GM21515 (cell line): Measurements from ENCODE around the gene SMAD6.

ENCODE experiments used
- ATAC-seq: cut with Tn5 transposase; IDR thresholded peaks from one replicate; pipeline ENCODE4 v1.9.1; 2021; ENCODE audit not compliant: unreplicated experiment

SMAD6 gene

GRCh38 chr15:66702787-66703539 lies 927 bp downstream of the SMAD6 start:
- ATAC-seq: no peak

- ATAC-seq: no peak
These were observed 1.5 kb downstream of the SMAD6 start for GRCh38 chr15:66703540-66703941.

GRCh38 chr15:66704019-66704802 lies 2.2 kb downstream of the SMAD6 start:
- ATAC-seq: no peak

- no peak for ATAC-seq
These were observed 2.7 kb downstream of the SMAD6 start for GRCh38 chr15:66704803-66705153.

- ATAC-seq: no peak
These were observed 3.5 kb downstream of the SMAD6 start for GRCh38 chr15:66705277-66706146.

- no peak for ATAC-seq
These were observed 4.2 kb downstream of the SMAD6 start for GRCh38 chr15:66706225-66706732.

- ATAC-seq: no peak
These were observed 4.8 kb downstream of the SMAD6 start for GRCh38 chr15:66706840-66707239.

- no peak for ATAC-seq
These were observed 5.5 kb downstream of the SMAD6 start for GRCh38 chr15:66707310-66708082.

- ATAC-seq: no peak
These were observed 6.4 kb downstream of the SMAD6 start for GRCh38 chr15:66708389-66708788.

GRCh38 chr15:66709884-66710283 lies 7.8 kb downstream of the SMAD6 start:
- ATAC-seq: no peak

GRCh38 chr15:66711260-66711659 lies 9.2 kb downstream of the SMAD6 start:
- no peak for ATAC-seq

GRCh38 chr15:66711862-66712261 lies 9.8 kb downstream of the SMAD6 start:
- no peak for ATAC-seq

GRCh38 chr15:66713843-66714508 lies 11.9 kb downstream of the SMAD6 start:
- ATAC-seq: no peak

GRCh38 chr15:66714543-66714981 lies 12.5 kb downstream of the SMAD6 start:
- no peak for ATAC-seq

GRCh38 chr15:66715181-66715624 lies 13.2 kb downstream of the SMAD6 start:
- no peak for ATAC-seq

- no peak for ATAC-seq
These were observed 14.0 kb downstream of the SMAD6 start for GRCh38 chr15:66715720-66716655.

- no peak for ATAC-seq
These were observed 14.6 kb downstream of the SMAD6 start for GRCh38 chr15:66716656-66717020.

- ATAC-seq: no peak
These were observed 16.4 kb downstream of the SMAD6 start for GRCh38 chr15:66718220-66718988.
